ENCODE measurements around the gene MAGI1. TPM values are rescaled to one million over a fixed set of nuclear protein-coding genes. Genes with fewer than 3 reads are reported as not detected.
A peak's percentile ranks its signal among the peaks of the same experiment; 100 is the strongest.

Gene MAGI1
- total RNA-seq (2013): 0.17 TPM
- polyA plus RNA-seq: not detected
- polyA minus RNA-seq: not detected in 2 replicates
- 0 to 4.7 (median 0.10) reads per million in 11 experiments for total RNA-seq

- no peaks in the 10 kb centered on the region for H3K79me2 ChIP-seq (ENCODE audit: insufficient read depth, low read length)
- peak within 1 kb of the TSS; percentile 48 for H3K4me2 ChIP-seq (replicated peaks; ENCODE audit: extremely low read depth, low read length, poor library complexity, severe bottlenecking)
- WGBS (ENCODE audit: insufficient coverage): under 1% methylated on average over 60 of the region's 73 CpGs
- Mint-ChIP-seq H3K4me3 (peak within 1 kb of the TSS; percentile 67 to 91), H3K27ac (peak within 1 kb of the TSS in 1 of 7 donors; percentile 42), H3K9me3 (peaks cover 0 to 14% (median 7%) of the 10 kb centered on the region in 7 donors), H3K27me3 (ENCODE audit: low read depth in 3 of 3) (peaks cover 52 to 66% (median 53%) of the 10 kb centered on the region in 3 donors), H3K36me3 (peaks cover 0 to 3% of the 10 kb centered on the region in 2 donors), H3K4me1 (peaks cover 8% of the 10 kb centered on the region)
- peak within 1 kb of the TSS; percentile 50 for H2AFZ ChIP-seq (ENCODE audit: insufficient read depth, low read depth, low read length, poor library complexity, severe bottlenecking)
- no peak within 1 kb of the TSS for H3K9ac ChIP-seq (ENCODE audit: insufficient read depth, low read length, poor library complexity, severe bottlenecking)
- no peaks in the 10 kb centered on the region for H3K36me3 ChIP-seq (replicated peaks in 1 of 2; ENCODE audit: control insufficient read depth in 1 of 2, insufficient read depth in 2 of 2, low read length in 2 of 2)
- no peak for DNase-seq
- H3K27me3 ChIP-seq (ENCODE audit: control insufficient read depth in 2 of 2, insufficient read depth in 2 of 2, low read length in 2 of 2): peaks cover 44 to 62% of the 10 kb centered on the region in 2 donors
- intact Hi-C loops (cut with micrococcal nuclease): no loop called here
- peaks cover 0 to 6% of the 10 kb centered on the region in 2 donors for H3K4me1 ChIP-seq (ENCODE audit: control insufficient read depth in 1 of 2, insufficient read depth in 2 of 2, low read length in 2 of 2)
- H3K9me3 ChIP-seq (replicated peaks in 1 of 2; ENCODE audit: control insufficient read depth in 1 of 2, insufficient read depth in 1 of 2, low read length in 2 of 2): peaks cover 0 to 21% of the 10 kb centered on the region in 2 donors
- H3K4me3 ChIP-seq (replicated peaks in 1 of 3; ENCODE audit: low read depth in 2 of 3, low read length in 3 of 3): peak within 1 kb of the TSS in 1 of 3 experiments; percentile 47
- H4K20me1 ChIP-seq (ENCODE audit: insufficient read depth, low read length): no peaks in the 10 kb centered on the region
- H3K27ac ChIP-seq (ENCODE audit: low read depth in 1 of 2, low read length in 2 of 2): no peak within 1 kb of the TSS
- TF ChIP-seq, protein P1, sequence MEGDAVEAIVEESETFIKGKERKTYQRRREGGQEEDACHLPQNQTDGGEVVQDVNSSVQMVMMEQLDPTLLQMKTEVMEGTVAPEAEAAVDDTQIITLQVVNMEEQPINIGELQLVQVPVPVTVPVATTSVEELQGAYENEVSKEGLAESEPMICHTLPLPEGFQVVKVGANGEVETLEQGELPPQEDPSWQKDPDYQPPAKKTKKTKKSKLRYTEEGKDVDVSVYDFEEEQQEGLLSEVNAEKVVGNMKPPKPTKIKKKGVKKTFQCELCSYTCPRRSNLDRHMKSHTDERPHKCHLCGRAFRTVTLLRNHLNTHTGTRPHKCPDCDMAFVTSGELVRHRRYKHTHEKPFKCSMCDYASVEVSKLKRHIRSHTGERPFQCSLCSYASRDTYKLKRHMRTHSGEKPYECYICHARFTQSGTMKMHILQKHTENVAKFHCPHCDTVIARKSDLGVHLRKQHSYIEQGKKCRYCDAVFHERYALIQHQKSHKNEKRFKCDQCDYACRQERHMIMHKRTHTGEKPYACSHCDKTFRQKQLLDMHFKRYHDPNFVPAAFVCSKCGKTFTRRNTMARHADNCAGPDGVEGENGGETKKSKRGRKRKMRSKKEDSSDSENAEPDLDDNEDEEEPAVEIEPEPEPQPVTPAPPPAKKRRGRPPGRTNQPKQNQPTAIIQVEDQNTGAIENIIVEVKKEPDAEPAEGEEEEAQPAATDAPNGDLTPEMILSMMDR (IDR thresholded peaks at IDR 0.05): no peak
Measured at GRCh38 chr3:66038726-66039589, at the start of gene MAGI1. Gene MAGI1, minus strand, starts transcription at chr3:66038918. Its CDS starts 610 bp downstream, at chr3:66038308.

DNA sequence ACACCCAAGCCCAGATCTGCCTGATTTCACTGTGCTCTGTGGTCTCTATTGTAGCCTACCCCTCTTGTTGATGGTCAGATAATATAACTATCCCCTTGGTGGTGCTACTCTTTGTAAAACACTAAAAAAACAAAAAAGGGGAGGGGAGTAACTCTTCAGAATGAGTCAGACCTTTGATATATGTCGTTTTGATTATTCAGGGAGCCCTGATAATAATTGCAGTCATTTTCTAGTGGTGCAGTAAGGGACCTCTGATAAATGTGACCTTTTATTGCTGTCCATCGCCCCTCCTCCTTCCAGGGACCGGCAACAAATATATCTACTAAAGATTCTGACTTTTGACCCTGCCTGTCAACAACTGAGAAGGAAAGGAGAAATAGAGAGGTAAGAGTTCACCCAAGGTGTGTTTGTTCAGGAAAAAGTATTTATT, 45.1 kb upstream of the MAGI1 start:
- Histone ChIP-seq H2AFZ (ENCODE audit: insufficient read depth, low read depth, low read length, poor library complexity, severe bottlenecking) (no peak overlapping the region), H3K79me2 (ENCODE audit: insufficient read depth, low read length) (no peaks in the 10 kb centered on the region), H4K20me1 (ENCODE audit: insufficient read depth, low read length) (no peaks in the 10 kb centered on the region), H3K36me3 (replicated peaks in 1 of 2; ENCODE audit: control insufficient read depth in 1 of 2, insufficient read depth in 2 of 2, low read length in 2 of 2) (no peaks in the 10 kb centered on the region), H3K4me1 (ENCODE audit: control insufficient read depth in 1 of 2, insufficient read depth in 2 of 2, low read length in 2 of 2) (no peaks in the 10 kb centered on the region), H3K4me2 (replicated peaks; ENCODE audit: extremely low read depth, low read length, poor library complexity, severe bottlenecking) (no peak overlapping the region), H3K27ac (ENCODE audit: low read depth in 1 of 2, low read length in 2 of 2) (no peak overlapping the region), H3K9me3 (replicated peaks in 1 of 2; ENCODE audit: control insufficient read depth in 1 of 2, insufficient read depth in 1 of 2, low read length in 2 of 2) (no peaks in the 10 kb centered on the region), H3K27me3 (ENCODE audit: control insufficient read depth in 2 of 2, insufficient read depth in 2 of 2, low read length in 2 of 2) (no peaks in the 10 kb centered on the region), H3K4me3 (replicated peaks in 1 of 3; ENCODE audit: low read depth in 2 of 3, low read length in 3 of 3) (no peak overlapping the region), H3K9ac (ENCODE audit: insufficient read depth, low read length, poor library complexity, severe bottlenecking) (no peak overlapping the region)
- Mint-ChIP-seq H3K27me3 (ENCODE audit: low read depth in 3 of 3) (peaks cover 0 to 2% (median 0%) of the 10 kb centered on the region in 3 donors), H3K27ac (no peak overlapping the region), H3K4me1 (no peaks in the 10 kb centered on the region), H3K36me3 (no peaks in the 10 kb centered on the region), H3K4me3 (no peak overlapping the region), H3K9me3 (peaks cover 0 to 7% (median 2%) of the 10 kb centered on the region in 7 donors)
- intact Hi-C loops (cut with micrococcal nuclease): no loop called here
- no peak for DNase-seq
- no CpG with 5 or more reads among the region's 3 CpGs for WGBS (ENCODE audit: insufficient coverage)
- TF ChIP-seq, protein P1 (IDR thresholded peaks at IDR 0.05): no peak

All from CD14-positive monocyte (primary cell).